ENCODE data around the gene ABCA2. TPM values are rescaled to one million over a fixed set of nuclear protein-coding genes. Genes with fewer than 3 reads are reported as not detected.

Gene ABCA2
- total RNA-seq, 1 experiment from 2014 or later: 22.6 TPM

DNA sequence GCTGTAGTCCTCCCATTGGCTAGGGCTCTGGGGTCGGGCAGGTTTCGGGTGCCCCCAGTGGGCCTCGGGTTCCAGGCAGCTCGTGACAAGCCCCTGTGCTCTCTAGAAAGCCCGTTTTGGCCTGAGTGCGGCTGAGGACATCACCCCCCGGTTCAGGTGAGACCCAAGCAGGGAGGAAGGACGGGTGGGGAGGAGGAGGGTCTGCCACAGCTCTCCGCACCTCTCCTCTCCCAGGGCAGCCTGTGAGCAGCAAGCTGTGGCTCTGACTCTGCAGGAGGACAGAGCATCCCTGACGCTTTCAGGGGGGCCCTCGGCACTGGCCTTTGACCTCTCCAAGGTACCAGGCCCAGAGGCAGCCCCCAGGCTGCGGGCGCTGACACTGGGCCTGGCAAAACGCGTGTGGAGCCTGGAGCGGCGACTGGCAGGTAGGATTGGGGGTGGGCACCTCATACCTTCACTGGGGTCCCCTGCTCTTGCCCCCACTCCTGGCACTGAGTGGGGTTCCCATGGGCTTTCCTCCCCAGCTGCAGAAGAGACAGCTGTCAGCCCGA lies 35.1 kb downstream of the ABCA2 start:
- Histone ChIP-seq H3K36me3 (ENCODE audit: control insufficient read depth, insufficient read depth, low read length) (no peaks in the 10 kb centered on the region), H3K27me3 (replicated peaks; ENCODE audit: control insufficient read depth, insufficient read depth, low read length) (no peaks in the 10 kb centered on the region), H3K4me3 (ENCODE audit: low read depth, low read length) (peak overlapping the region; percentile 87), H3K4me1 (peaks cover 57% of the 10 kb centered on the region), H3K9me3 (no peaks in the 10 kb centered on the region)
- CTCF ChIA-PET: interaction anchor here (1.3 to 2.7 kb wide), 3 partner anchors 36 to 54 kb away, joined by 6 to 18 read pairs (median 10); partner anchors contain the start of gene NPDC1
- Mint-ChIP-seq H3K27me3 (ENCODE audit: insufficient read depth, unreplicated experiment) (no peaks in the 10 kb centered on the region), H3K27ac (ENCODE audit: unreplicated experiment) (peak overlapping the region; percentile 74), H3K4me1 (ENCODE audit: low read depth, unreplicated experiment) (peaks cover 30% of the 10 kb centered on the region), H3K36me3 (ENCODE audit: insufficient read depth, unreplicated experiment) (peaks cover 43% of the 10 kb centered on the region), H3K9me3 (ENCODE audit: unreplicated experiment) (no peaks in the 10 kb centered on the region), H3K4me3 (ENCODE audit: unreplicated experiment) (peak overlapping the region; percentile 83)
- BruUV-seq (replicated peaks): no TSS peak
- intact Hi-C loops (cut with micrococcal nuclease; ENCODE audit: unreplicated experiment): no loop called here
- POLR2A ChIA-PET: interaction anchor here (0.6 to 1.0 kb wide), 3 partner anchors 23 to 202 kb away, joined by 3 to 7 read pairs (median 3); partner anchors contain the start of gene TMEM141
- no peak for DNase-seq
- no peak for TF ChIP-seq CTCF (IDR thresholded peaks at IDR 0.05; ENCODE audit: insufficient read depth in 1 of 2, low read depth in 1 of 2, low read length in 1 of 2, severe bottlenecking in 1 of 2, unreplicated experiment in 1 of 2)

- CTCF ChIA-PET: interaction anchor here (0.5 to 2.7 kb wide), 9 partner anchors 37 to 237 kb away, joined by 3 to 18 read pairs (median 4); partner anchors contain the start of genes FBXW5 and NPDC1
- Mint-ChIP-seq H3K27me3 (ENCODE audit: insufficient read depth, unreplicated experiment) (no peaks in the 10 kb centered on the region), H3K9me3 (ENCODE audit: unreplicated experiment) (no peaks in the 10 kb centered on the region), H3K27ac (ENCODE audit: unreplicated experiment) (peak within 1 kb of the TSS; percentile 82), H3K36me3 (ENCODE audit: insufficient read depth, unreplicated experiment) (peaks cover 36% of the 10 kb centered on the region), H3K4me3 (ENCODE audit: unreplicated experiment) (peak within 1 kb of the TSS; percentile 83), H3K4me1 (ENCODE audit: low read depth, unreplicated experiment) (peaks cover 30% of the 10 kb centered on the region)
- peak within 1 kb of the TSS; percentile 87 for H3K4me3 ChIP-seq (ENCODE audit: low read depth, low read length)
- no peak for TF ChIP-seq CTCF (IDR thresholded peaks at IDR 0.05; ENCODE audit: insufficient read depth in 1 of 2, low read depth in 1 of 2, low read length in 1 of 2, severe bottlenecking in 1 of 2, unreplicated experiment in 1 of 2)
- POLR2A ChIA-PET: interaction anchor here (0.6 to 1.0 kb wide), 9 partner anchors 17 to 202 kb away, joined by 3 to 13 read pairs (median 4); partner anchors contain the start of genes MAN1B1, TMEM141 and TRAF2
- peak; percentile 93 to 96 for DNase-seq
- no peaks in the 10 kb centered on the region for H3K36me3 ChIP-seq (ENCODE audit: control insufficient read depth, insufficient read depth, low read length)
- H3K27me3 ChIP-seq (replicated peaks; ENCODE audit: control insufficient read depth, insufficient read depth, low read length): no peaks in the 10 kb centered on the region
- BruUV-seq (replicated peaks): TSS peak; percentile 88
- intact Hi-C loops (cut with micrococcal nuclease; ENCODE audit: unreplicated experiment): no loop called here
- peaks cover 55% of the 10 kb centered on the region for H3K4me1 ChIP-seq
- no peaks in the 10 kb centered on the region for H3K9me3 ChIP-seq
These were observed 35.8 kb downstream of the ABCA2 start, which contains the start of gene PAXX for GRCh38 chr9:136991993-136992818. Gene PAXX (plus strand): TSS chr9:136992422. CDS start chr9:136992444, 22 bp downstream.

DNA sequence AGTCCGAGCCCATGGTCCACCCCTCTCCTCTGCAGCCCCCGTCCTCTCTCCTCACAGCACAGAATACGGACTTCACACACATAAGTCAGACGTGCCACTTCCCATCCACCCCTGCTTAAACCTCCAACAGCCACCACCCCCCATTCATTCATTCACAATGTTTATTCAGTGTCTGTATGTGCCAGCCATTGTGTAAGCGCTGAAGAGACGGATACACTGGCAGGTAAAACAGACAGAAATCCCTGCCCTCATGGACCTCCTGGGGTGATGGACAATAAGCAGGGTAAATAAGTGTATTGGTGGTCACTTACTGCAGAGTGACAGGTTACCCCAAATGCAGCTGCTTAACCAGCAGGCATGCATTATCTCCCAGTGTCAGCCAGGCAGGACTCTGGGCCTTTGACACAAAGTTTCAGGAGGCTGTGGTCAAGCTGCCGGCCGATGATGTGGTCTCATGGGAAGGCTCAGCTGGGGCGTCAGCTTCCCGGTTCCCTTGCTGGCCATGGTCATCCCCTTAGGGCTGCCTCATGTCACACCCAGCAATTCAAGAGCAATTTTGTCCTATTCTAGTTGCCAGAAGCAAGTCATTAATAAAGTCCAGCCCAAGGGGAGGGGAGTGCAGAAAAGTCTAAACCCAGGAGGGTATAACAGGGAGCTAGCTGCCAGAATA lies 37.7 kb downstream of the ABCA2 start:
- H3K9me3 Mint-ChIP-seq (ENCODE audit: unreplicated experiment): no peaks in the 10 kb centered on the region
- ChIA-PET POLR2A (no interaction called here), CTCF (interaction anchor here (1.4 kb wide), 1 partner anchor 45 kb away, joined by 3 read pairs; no protein-coding TSS in a partner anchor)
- peaks cover 30% of the 10 kb centered on the region for H3K4me1 Mint-ChIP-seq (ENCODE audit: low read depth, unreplicated experiment)
- peak overlapping the region; percentile 1 for H3K4me3 Mint-ChIP-seq (ENCODE audit: unreplicated experiment)
- no peaks in the 10 kb centered on the region for H3K27me3 ChIP-seq (replicated peaks; ENCODE audit: control insufficient read depth, insufficient read depth, low read length)
- peaks cover 23% of the 10 kb centered on the region for H3K36me3 Mint-ChIP-seq (ENCODE audit: insufficient read depth, unreplicated experiment)
- H3K9me3 ChIP-seq: no peaks in the 10 kb centered on the region
- no peak for DNase-seq
- TF ChIP-seq CTCF (IDR thresholded peaks at IDR 0.05; ENCODE audit: insufficient read depth in 1 of 2, low read depth in 1 of 2, low read length in 1 of 2, severe bottlenecking in 1 of 2, unreplicated experiment in 1 of 2): no peak
- no peaks in the 10 kb centered on the region for H3K36me3 ChIP-seq (ENCODE audit: control insufficient read depth, insufficient read depth, low read length)
- H3K27ac Mint-ChIP-seq (ENCODE audit: unreplicated experiment): peak overlapping the region; percentile 14
- peaks cover 40% of the 10 kb centered on the region for H3K4me1 ChIP-seq
- intact Hi-C loops (cut with micrococcal nuclease; ENCODE audit: unreplicated experiment): no loop called here
- H3K27me3 Mint-ChIP-seq (ENCODE audit: insufficient read depth, unreplicated experiment): no peaks in the 10 kb centered on the region
- no peak overlapping the region for H3K4me3 ChIP-seq (ENCODE audit: low read depth, low read length)
- no TSS peak for BruUV-seq (replicated peaks)

Data from Caco-2 (cell line).